Medulla oblongata (tissue), 1 donor: Measurements from ENCODE around the gene GPR89B.
A peak's percentile ranks its signal among the peaks of the same experiment; 100 is the strongest.
"Not testable (repeated sequence)": the region's sequence is repeated elsewhere in the genome, so short reads cannot be mapped to it uniquely, and the experiment has no call there.

Source experiments
- DNase-seq: peaks from one replicate; pipeline ENCODE4 v3.0.0-alpha.2; 2015; ENCODE audit errors: extremely low spot score

GPR89B gene

DNA sequence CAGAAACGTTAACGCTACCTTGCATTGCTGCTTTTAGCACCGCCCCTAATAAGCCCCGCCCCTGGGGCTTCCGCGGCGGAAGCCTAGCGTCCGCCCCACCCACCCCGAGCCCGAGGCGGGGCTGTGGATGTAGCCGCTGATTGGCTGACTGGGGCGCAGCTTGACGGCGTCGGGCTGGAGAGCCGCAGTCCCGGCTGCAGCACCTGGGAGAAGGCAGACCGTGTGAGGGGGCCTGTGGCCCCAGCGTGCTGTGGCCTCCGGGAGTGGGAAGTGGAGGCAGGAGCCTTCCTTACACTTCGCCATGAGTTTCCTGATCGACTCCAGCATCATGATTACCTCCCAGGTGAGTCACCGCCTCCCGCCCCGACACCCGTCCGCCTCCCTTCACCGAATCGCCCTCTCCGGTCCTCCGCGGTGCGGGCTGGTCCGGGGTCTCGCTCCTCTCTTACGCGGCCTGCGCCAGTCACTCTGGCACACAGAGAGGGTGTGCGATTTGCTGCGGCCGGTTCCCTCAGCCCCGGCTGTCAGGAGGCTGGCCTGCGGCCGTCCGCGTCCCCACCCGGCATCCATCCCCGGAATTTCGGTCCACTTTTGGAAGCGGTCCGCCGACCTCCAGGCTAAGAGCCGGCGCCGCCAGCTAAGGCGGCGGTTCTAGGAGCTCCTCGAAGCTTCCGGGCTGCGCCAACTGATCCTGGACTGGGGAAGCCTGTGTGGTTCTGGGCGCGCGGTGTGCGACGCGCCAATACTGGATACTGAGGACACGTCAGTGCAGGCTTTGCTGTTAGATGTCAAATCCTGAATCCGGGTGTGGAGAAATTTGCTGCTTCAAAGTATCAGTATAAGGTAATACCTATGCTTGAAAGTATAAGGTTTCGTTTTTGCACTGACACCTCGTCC lies at the start of gene GPR89B:
Gene GPR89B, plus strand, starts transcription at position 185 of the 897 bp plus-strand sequence. Its CDS starts 117 bp downstream, at position 302.
- DNase-seq = peak; percentile 92

DNA sequence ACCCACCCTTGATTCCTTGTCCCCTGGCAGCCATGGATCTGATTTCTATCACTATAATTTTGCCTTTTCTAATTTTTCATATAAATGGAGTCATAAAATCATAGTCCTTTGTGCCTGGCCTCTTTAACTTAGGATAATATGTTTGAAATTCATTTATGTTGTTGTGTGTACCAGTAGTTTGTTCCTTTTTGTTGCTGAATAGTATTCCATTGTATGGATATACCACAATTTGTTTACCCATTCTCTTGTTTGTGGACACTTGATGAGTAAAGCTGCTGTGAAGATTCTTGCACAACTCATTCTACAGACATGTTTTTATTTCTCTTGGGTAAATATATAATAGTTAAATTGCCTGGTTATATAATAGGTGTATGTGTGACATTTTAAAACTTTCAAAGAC lies 48.3 kb upstream of the GPR89B start:
- no peak for DNase-seq

GRCh38 chr1:147882535-147882934 lies 45.7 kb upstream of the GPR89B start:
- no peak for DNase-seq

GRCh38 chr1:147890177-147890790 lies 37.9 kb upstream of the GPR89B start:
- peak; percentile 35 for DNase-seq

DNA sequence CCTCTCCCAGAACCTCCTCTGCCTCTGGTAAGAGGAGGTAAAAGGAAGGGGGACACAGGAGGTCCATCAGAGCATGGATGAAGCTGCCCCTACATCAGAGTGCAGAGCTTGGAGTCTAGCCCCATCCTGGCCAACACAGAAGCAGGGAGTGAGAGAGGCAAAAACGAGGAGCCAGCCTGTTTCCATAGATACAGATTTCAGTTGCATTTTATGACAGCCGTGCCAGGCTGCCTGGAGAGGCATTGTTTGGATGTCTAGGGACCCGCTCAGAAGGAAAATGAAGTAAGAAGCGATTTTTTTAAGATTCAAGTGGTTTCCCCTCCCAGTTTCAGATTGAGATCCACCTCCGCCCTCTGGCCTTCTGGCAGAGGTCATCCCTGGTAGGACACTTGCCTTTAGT lies 37.1 kb upstream of the GPR89B start:
- DNase-seq = peak; percentile 36

DNA sequence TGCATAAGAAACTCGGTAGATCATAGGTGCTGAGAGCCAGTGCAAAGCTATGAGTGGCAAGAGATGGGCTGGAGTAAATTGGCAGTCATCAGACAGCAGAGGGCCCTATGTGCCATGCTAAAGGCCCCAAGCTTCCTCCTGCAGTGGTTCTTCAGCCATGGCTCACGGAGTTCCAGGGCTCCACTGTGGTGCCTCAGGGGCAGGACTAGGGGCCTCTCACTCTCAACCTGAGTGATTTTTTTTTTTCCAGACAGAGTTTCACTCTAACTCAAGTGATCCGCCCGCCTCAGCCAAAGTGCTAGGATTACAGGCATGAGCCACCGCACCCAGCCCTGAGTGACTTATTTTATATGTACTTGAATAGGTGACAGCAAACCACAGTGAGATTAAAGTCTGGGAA lies 36.0 kb upstream of the GPR89B start:
- DNase-seq = peak; percentile 6

DNA sequence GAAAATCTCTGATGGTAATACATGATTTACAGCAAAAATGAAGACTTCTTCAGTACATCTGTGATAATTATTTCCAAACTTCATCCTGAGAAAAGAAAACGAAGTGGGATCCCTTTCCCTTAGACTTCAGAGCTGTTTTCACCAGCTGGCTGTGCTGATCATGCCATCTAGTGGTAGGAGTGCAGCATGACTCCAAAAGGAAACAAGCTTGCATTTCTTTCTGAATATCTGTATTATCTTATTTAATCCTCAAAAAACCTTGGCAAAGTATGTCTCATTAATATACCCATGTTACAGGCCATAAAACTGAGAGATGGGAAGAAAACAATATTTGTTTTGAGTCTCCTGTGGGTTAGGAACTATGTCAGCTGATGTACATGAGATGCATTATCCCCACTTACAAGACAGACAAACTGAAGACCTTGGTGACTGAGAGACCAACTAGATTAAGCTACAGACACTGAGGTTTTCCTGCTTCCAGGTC lies 35.4 kb upstream of the GPR89B start:
- DNase-seq = peak; percentile 67

DNA sequence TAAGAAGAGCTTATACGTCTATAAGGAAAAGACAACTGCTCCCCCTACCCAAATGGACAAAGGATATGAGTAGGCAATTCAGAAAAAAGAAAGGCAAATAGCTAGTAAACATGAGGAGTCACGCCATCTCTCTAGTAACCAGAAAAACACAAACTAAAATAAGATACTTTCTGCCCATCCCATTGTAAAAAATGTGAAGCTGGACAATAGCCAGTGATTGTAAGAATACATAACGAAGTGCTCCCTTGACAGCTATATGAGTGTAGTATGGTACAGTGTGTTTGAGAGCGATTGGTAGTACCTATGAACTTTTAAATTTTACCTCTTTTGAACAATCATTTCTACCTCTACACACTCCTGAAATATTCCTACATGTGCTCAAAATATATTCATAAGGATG lies 33.1 kb upstream of the GPR89B start:
- no peak for DNase-seq

GRCh38 chr1:147897029-147897752 lies 31.0 kb upstream of the GPR89B start:
- DNase-seq = no peak

DNA sequence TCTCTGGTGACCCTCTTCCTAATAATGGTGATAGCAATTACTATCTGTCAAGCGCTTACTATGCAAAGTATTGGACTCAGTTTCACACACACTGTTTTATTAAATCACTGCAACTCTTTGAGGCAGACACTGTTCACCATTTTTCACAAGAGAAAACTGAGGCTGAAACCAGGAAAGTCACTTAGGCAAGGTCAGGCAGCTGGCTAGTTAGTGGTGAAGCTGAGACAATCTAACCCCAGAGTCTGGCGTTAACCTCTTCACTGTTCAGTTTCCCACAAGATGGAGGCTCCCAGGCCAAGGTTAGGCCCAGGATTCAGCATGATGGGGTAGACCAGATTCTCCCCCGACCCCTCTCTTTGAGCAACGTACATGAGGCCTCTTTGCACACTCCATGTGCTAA lies 30.4 kb upstream of the GPR89B start:
- DNase-seq = no peak

DNA sequence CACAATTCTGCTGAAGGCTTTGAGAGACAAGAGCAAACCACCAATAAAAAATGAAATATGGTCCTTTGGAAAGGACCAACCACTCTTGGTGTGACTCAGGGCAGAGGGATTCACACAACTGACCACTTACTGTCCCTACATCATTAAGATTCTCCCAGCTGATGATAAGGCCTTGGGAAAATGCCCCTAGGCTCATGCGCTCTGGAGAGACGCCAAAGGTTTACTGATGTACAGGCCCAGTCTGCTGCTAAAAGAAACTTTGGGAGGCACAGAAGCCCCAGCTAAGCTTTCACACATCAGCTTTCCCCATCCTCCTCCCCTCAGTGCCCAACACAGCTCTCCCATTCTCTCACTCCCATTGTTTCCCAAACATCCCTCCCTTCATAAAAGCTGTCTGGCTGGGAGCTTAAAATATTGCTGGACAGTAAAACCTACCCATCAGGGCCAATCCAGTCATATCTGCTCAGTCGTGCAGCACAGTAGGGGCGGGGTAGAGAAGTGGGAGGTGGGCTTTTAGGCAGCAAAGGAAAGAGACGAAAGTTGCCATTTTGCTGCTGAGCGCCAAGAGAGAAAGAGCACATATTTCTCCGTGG lies 25.9 kb upstream of the GPR89B start, which contains the start of gene GJA8:
Gene GJA8, plus strand, starts transcription at position 543 of the 593 bp plus-strand sequence. CDS start 5,161 bp downstream, outside the sequence.
- DNase-seq = no peak

DNA sequence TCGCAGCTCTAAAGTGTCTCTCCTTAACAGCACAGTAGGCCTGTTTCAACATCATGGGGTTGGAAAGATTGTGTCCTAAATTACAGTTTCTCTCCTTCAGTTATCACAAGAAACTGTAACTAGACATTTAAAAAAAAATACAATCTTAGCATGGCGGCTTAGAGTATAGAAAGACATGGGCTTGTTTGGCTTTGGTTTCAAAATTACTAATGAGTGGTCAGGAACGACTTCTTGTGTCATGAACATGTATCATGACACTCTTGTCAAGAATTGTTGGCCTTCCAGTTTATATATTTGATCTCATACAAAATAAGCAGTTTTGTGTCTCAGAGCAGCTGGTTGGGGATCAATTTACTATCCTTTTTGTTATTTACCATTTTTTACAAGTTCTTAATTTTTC lies 23.5 kb upstream of the GPR89B start:
- no peak for DNase-seq

GRCh38 chr1:147907786-147908509 lies 20.3 kb upstream of the GPR89B start:
- DNase-seq = no peak

DNA sequence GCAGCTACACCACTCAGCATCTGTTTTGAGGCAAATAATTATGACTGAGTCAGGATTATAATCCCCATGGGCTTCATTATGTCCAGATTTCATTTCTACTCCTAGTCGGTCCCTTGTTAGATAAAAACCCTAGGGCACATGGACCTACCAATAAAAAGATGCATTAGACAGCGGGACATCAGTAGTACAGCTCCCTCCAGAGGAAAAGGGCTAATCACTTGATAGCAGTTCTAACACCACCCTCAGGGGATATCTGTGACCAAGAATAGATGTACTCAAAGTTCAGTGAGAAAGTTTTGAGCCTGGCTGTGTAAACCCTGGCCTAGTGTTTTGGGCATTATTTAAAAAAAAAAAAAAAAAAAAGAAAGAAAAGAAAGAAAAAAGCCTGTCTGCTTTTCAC lies 15.7 kb upstream of the GPR89B start:
- DNase-seq = no peak

- DNase-seq = no peak
Measured at GRCh38 chr1:147913362-147913942, 14.8 kb upstream of the GPR89B start.

DNA sequence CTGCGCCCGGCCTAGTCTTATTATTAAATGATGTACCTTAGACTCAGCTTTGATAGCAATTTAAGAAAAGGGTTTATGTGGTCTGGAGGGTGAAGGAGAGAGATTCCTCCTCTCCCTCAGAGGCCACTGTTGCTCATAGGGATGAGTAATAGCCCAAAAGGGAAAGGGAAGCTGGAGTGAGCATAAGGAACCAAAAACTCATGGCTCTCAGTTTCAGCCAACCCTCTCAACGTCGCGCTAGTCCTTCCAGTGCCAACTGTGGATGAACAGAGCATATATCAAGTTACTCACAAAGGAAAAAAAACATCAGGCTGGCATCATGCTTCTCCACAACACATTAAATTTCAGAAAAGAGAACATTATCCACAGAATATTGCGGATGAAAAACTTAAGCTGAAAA lies 8.3 kb upstream of the GPR89B start:
- no peak for DNase-seq

- DNase-seq = no peak
Measured at GRCh38 chr1:147924813-147925212, 3.4 kb upstream of the GPR89B start.

DNA sequence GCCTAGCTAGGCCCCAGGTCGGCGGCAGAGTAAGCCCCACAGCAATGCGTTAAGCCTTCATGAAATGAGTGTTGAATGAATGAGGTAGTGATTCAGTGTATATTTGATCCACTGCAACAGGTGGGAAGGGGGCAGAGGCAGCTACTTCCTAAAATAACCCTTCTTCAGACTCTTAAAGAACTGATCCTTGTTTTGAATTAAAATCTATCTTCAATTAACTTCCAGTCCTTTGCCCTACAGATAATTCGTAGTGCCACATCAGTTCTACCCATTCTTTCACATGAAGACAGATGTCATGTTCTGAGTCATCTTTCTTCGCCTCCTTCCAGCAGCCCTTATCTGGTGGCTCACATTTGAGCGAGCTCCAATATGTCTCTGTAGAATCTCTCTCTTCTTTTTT lies 1.0 kb upstream of the GPR89B start:
- not testable (repeated sequence) for DNase-seq

GRCh38 chr1:147927689-147928088 lies 531 bp upstream of the GPR89B start:
- DNase-seq = not testable (repeated sequence)

DNA sequence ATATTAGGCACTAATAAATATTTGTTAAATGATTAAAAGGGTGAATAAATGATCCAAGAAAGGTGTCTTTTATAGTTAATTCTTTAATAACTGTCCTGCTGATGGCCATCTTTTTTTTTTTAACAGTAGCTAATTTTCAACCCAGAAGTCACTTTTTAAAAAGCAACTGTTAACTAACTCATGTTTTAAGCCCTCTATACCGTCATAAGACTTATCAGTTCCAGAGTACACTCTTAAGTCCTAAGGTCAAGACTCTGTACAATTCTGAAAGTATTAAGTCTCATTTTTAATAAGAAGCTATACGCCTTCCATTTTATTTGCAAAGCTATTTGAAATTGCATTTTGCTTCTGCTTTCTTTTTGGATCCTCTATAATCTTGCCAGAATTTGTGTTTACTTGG lies 2.9 kb downstream of the GPR89B start:
- not testable (repeated sequence) for DNase-seq

DNA sequence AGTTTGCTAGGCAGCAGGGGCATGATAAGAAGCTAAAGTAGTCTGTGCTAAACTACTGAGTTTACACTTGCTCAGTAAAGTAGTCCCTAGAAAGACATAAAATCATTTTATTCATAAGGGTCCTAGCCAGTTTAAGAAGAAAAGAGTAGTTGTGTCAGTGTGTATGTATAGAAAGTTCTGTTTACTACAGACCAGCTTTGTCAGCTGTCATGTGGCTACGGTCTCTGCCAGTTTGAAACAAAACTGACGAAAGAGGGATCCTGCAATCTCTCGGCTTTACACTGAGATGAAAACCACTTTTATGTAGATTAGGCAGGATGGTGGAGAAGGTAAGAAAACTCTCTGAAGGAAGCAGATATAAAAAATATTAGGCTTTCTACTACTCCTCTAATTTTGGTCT lies 7.1 kb downstream of the GPR89B start:
- DNase-seq = peak; percentile 25
